Neural progenitor cell (in vitro differentiated cells): ENCODE results near the gene FARSA. TPM values are rescaled to one million over a fixed set of nuclear protein-coding genes. Genes with fewer than 3 reads are reported as not detected.

Source experiments
- DNase-seq: peaks from one replicate; pipeline ENCODE4 v3.0.0-alpha.2; 2016; ENCODE audit warnings: low spot score
- H2AFZ ChIP-seq: fragments of 200-600 bp; sonication (generic); replicated peaks from 2 replicates; pipeline ENCODE4 v1.6.1; 2016; ENCODE audit warnings: antibody characterized with exemption
- H3F3A ChIP-seq: fragments of 200-600 bp; sonication (generic); 2 replicates; pipeline ENCODE4 v1.6.1; 2016; ENCODE audit warnings: antibody characterized with exemption, low read depth
- H3K27ac ChIP-seq: fragments of 200-600 bp; sonication (generic); 2 replicates; pipeline ENCODE4 v1.5.1; 2016; ENCODE audit warnings: mild to moderate bottlenecking
- H3K27me3 ChIP-seq: fragments of 200-600 bp; sonication (generic); 2 replicates; pipeline ENCODE4 v1.6.1; 2016; ENCODE audit warnings: mild to moderate bottlenecking, moderate library complexity
- H3K36me3 ChIP-seq: fragments of 200-600 bp; sonication (generic); 2 replicates; pipeline ENCODE4 v1.5.1; 2016
- H3K4me1 ChIP-seq: fragments of 200-600 bp; sonication (generic); 2 replicates; pipeline ENCODE4 v1.6.1; 2016; ENCODE audit warnings: mixed run types
- H3K4me2 ChIP-seq: fragments of 200-600 bp; sonication (generic); 2 replicates; pipeline ENCODE4 v1.6.1; 2016
- H3K4me3 ChIP-seq: fragments of 200-600 bp; sonication (generic); 2 replicates; pipeline ENCODE4 v1.5.1; 2016
- H3K79me2 ChIP-seq: fragments of 200-600 bp; sonication (generic); 2 replicates; pipeline ENCODE4 v1.6.1; 2016; ENCODE audit warnings: low read depth
- H3K9ac ChIP-seq: fragments of 200-600 bp; sonication (generic); 2 replicates; pipeline ENCODE4 v1.6.1; 2016
- H3K9me3 ChIP-seq: fragments of 200-600 bp; sonication (generic); 2 replicates; pipeline ENCODE4 v1.5.1; 2016; ENCODE audit warnings: low read depth
- H4K20me1 ChIP-seq: fragments of 200-600 bp; sonication (generic); 2 replicates; pipeline ENCODE4 v1.6.1; 2016; ENCODE audit warnings: low read depth
- H3K27ac Mint-ChIP-seq: 3 replicates; pipeline ENCODE4 v1.8.0; 2021; ENCODE audit warnings: mixed read lengths
- H3K27me3 Mint-ChIP-seq: 2 replicates; pipeline ENCODE4 v1.8.0; 2022; ENCODE audit warnings: low read depth, mild to moderate bottlenecking, inconsistent platforms, moderate library complexity, mixed read lengths; ENCODE audit not compliant: insufficient read depth
- H3K36me3 Mint-ChIP-seq: 3 replicates; pipeline ENCODE4 v1.8.0; 2021; ENCODE audit warnings: mixed read lengths
- H3K4me1 Mint-ChIP-seq: 3 replicates; pipeline ENCODE4 v1.8.0; 2021; ENCODE audit warnings: mixed read lengths
- H3K4me3 Mint-ChIP-seq: 3 replicates; pipeline ENCODE4 v1.8.0; 2021; ENCODE audit warnings: mild to moderate bottlenecking, moderate library complexity, mixed read lengths
- H3K9me3 Mint-ChIP-seq: 3 replicates; pipeline ENCODE4 v1.8.0; 2020; ENCODE audit warnings: mixed read lengths
- CTCF ChIP-seq: fragments of 200-600 bp; sonication (generic); IDR thresholded peaks from 2 replicates; pipeline ENCODE4 v1.5.1; 2017; ENCODE audit warnings: antibody characterized with exemption, mild to moderate bottlenecking
- EZH2 ChIP-seq: fragments of 200-600 bp; sonication (generic); IDR thresholded peaks from 2 replicates; pipeline ENCODE4 v1.6.1; 2017; ENCODE audit warnings: antibody characterized with exemption, mild to moderate bottlenecking, moderate library complexity
- EZH2phosphoT487 ChIP-seq: fragments of 200-600 bp; sonication (generic); IDR thresholded peaks from 2 replicates; pipeline ENCODE4 v1.6.1; 2017; ENCODE audit warnings: antibody characterized with exemption
- total RNA-seq: library from RNA; depleted of rRNA; stranded (reverse); fragments of >200 nt; gene quantifications from 2 replicates; pipeline ENCODE4 v1.2.3, GENCODE V29; 2015; ENCODE audit warnings: low replicate concordance

Gene FARSA
- total RNA-seq, 1 donor from 2014 or later: 21.4 TPM

GRCh38 chr19:12930002-12930645 lies 3.4 kb downstream of the FARSA start:
- Histone ChIP-seq H3K36me3 (peaks cover 3% of the 10 kb centered on the region), H3F3A (no peaks in the 10 kb centered on the region), H2AFZ (no peak overlapping the region), H3K4me2 (no peak overlapping the region), H3K79me2 (peaks cover 29% of the 10 kb centered on the region), H3K4me3 (no peak overlapping the region), H3K27ac (no peak overlapping the region), H3K27me3 (no peaks in the 10 kb centered on the region), H3K9me3 (no peaks in the 10 kb centered on the region), H3K9ac (no peak overlapping the region), H4K20me1 (peaks cover 10% of the 10 kb centered on the region), H3K4me1 (peaks cover 6% of the 10 kb centered on the region)
- DNase-seq: no peak
- H3K27ac Mint-ChIP-seq: no peak overlapping the region
- H3K27me3 Mint-ChIP-seq: peaks cover 9% of the 10 kb centered on the region
- H3K4me3 Mint-ChIP-seq: no peak overlapping the region
- H3K9me3 Mint-ChIP-seq: no peaks in the 10 kb centered on the region
- peaks cover 16% of the 10 kb centered on the region for H3K4me1 Mint-ChIP-seq
- H3K36me3 Mint-ChIP-seq: peaks cover 17% of the 10 kb centered on the region
- TF ChIP-seq CTCF (no peak), EZH2 (no peak), EZH2phosphoT487 (no peak)

DNA sequence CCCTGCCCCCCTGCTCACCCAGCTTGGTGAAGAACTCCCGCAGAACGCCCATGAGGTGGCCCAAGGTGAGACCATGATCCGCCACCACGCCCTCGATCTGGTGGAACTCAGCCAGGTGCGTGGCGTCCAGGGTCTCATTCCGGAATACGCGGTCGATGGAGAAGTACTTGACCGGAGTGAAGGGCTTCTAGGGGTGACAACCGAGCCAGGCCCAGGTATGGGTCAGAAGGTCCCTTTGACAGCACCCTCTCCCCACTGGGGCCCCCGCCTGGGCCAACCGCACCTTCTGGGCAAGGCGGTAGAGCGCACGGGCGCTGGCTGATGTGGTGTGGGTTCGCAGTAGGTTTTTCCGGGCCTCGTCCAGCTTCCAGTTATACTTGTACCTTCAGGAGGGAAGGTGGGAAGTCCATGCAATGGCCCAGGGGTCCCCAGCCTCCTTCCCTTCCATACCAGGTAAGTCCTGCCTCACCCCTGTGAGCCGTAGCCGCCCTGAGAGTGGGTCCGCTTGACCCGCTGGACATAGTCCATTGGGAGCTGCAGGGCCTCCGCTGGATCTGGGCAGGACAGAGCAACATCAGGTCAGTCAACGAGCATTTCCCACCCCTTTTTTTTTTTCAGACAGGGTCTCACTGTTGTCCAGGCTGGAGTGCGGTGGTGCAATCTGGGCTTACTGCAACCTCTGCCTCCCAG lies 8.7 kb downstream of the FARSA start:
- H3K27ac ChIP-seq: no peak overlapping the region
- H4K20me1 ChIP-seq: no peaks in the 10 kb centered on the region
- Mint-ChIP-seq H3K27me3 (peaks cover 7% of the 10 kb centered on the region), H3K4me1 (peaks cover 3% of the 10 kb centered on the region), H3K27ac (no peak overlapping the region), H3K9me3 (no peaks in the 10 kb centered on the region), H3K36me3 (peaks cover 22% of the 10 kb centered on the region), H3K4me3 (no peak overlapping the region)
- H3K36me3 ChIP-seq: peaks cover 3% of the 10 kb centered on the region
- H3K9me3 ChIP-seq: no peaks in the 10 kb centered on the region
- peaks cover 15% of the 10 kb centered on the region for H3F3A ChIP-seq
- H3K79me2 ChIP-seq: no peaks in the 10 kb centered on the region
- no peak overlapping the region for H2AFZ ChIP-seq
- H3K4me1 ChIP-seq: no peaks in the 10 kb centered on the region
- no peak for DNase-seq
- TF ChIP-seq CTCF (no peak), EZH2phosphoT487 (no peak), EZH2 (no peak)
- no peak overlapping the region for H3K4me2 ChIP-seq
- H3K27me3 ChIP-seq: no peaks in the 10 kb centered on the region
- H3K4me3 ChIP-seq: no peak overlapping the region
- no peak overlapping the region for H3K9ac ChIP-seq

GRCh38 chr19:12922959-12923358 lies 10.6 kb downstream of the FARSA start:
- Histone ChIP-seq H3K27ac (no peak overlapping the region), H3K27me3 (peaks cover 9% of the 10 kb centered on the region), H2AFZ (no peak overlapping the region), H3K9ac (no peak overlapping the region), H3K9me3 (no peaks in the 10 kb centered on the region), H3K4me1 (no peaks in the 10 kb centered on the region), H3K4me3 (no peak overlapping the region), H4K20me1 (no peaks in the 10 kb centered on the region), H3K4me2 (no peak overlapping the region), H3K79me2 (no peaks in the 10 kb centered on the region), H3F3A (peaks cover 20% of the 10 kb centered on the region), H3K36me3 (peaks cover 3% of the 10 kb centered on the region)
- DNase-seq: no peak
- no peak overlapping the region for H3K27ac Mint-ChIP-seq
- H3K27me3 Mint-ChIP-seq: peaks cover 4% of the 10 kb centered on the region
- no peak overlapping the region for H3K4me3 Mint-ChIP-seq
- H3K9me3 Mint-ChIP-seq: no peaks in the 10 kb centered on the region
- TF ChIP-seq CTCF (no peak), EZH2phosphoT487 (no peak), EZH2 (no peak)
- H3K4me1 Mint-ChIP-seq: peaks cover 7% of the 10 kb centered on the region
- peaks cover 12% of the 10 kb centered on the region for H3K36me3 Mint-ChIP-seq
